AG04449 (cell line): ENCODE results near the gene PHF21A.
"Not testable (repeated sequence)": the region's sequence is repeated elsewhere in the genome, so short reads cannot be mapped to it uniquely, and the experiment has no call there.

Experiments used
- CTCF ChIA-PET: fragments of 350-600 bp; formaldehyde crosslinking; extraction: SDS; loops from one replicate; lab custom pipeline; 2021; ENCODE audit warnings: antibody characterized with exemption; lab: Yijun Ruan, JAX
- POLR2A ChIA-PET: fragments of 400-600, 350-600 bp; formaldehyde crosslinking; extraction: SDS; loops from one replicate; lab custom pipeline; 2020; ENCODE audit warnings: antibody characterized with exemption, inconsistent platforms; lab: Yijun Ruan, JAX
- DNase-seq: peaks from one replicate; pipeline ENCODE4 v3.0.0-alpha.2; 2010; ENCODE audit warnings: low read depth, low spot score
- H3K4me3 ChIP-seq: 2 replicates; pipeline ENCODE4 v1.5.1; 2011; ENCODE audit warnings: low read depth, mild to moderate bottlenecking, control low read depth, low read length
- CTCF ChIP-seq: IDR thresholded peaks from one replicate; pipeline ENCODE4 v1.5.1; 2011; ENCODE audit warnings: mild to moderate bottlenecking, moderate library complexity, low read length, control low read depth, inconsistent platforms; ENCODE audit not compliant: insufficient read depth; ENCODE audit errors: missing control alignments

PHF21A gene

GRCh38 chr11:46015941-46016340 lies 105.3 kb downstream of the PHF21A start:
- ChIA-PET POLR2A (no interaction called here), CTCF (interaction anchor here (0.6 to 6.9 kb wide), 4 partner anchors 10 to 51 kb away, joined by 3 to 48 read pairs (median 15); no protein-coding TSS in a partner anchor)
- TF ChIP-seq CTCF, result no peak
- H3K4me3 ChIP-seq, result no peak overlapping the region
- DNase-seq, result no peak

- CTCF ChIA-PET, result interaction anchor here (9.3 kb wide), 1 partner anchor 50 kb away, joined by 332 read pairs; no protein-coding TSS in a partner anchor
- POLR2A ChIA-PET, H3K4me3 ChIP-seq: not testable (repeated sequence)
Measured at GRCh38 chr11:46014168-46014567, 107.1 kb downstream of the PHF21A start.

GRCh38 chr11:46012185-46012584 lies 109.1 kb downstream of the PHF21A start:
- CTCF ChIA-PET, result interaction anchor here (0.8 to 9.3 kb wide), 4 partner anchors 8 to 56 kb away, joined by 3 to 332 read pairs (median 7); no protein-coding TSS in a partner anchor
- POLR2A ChIA-PET, result no interaction called here
- H3K4me3 ChIP-seq, result no peak overlapping the region
- no peak for DNase-seq
- TF ChIP-seq CTCF, result no peak

More at GRCh38 chr11:46014168-46014567, 107.1 kb downstream of the PHF21A start:
- not testable (repeated sequence) for DNase-seq

- DNase-seq, result no peak
- POLR2A ChIA-PET, result no interaction called here
- CTCF ChIA-PET, result interaction anchor here (1.5 to 9.3 kb wide), 2 partner anchors 16 to 46 kb away, joined by 3 to 332 read pairs; no protein-coding TSS in a partner anchor
- no peak for TF ChIP-seq CTCF
- no peak overlapping the region for H3K4me3 ChIP-seq
Measured at GRCh38 chr11:46010100-46010499, 111.2 kb downstream of the PHF21A start.

- no peak for DNase-seq
- H3K4me3 ChIP-seq, result no peak overlapping the region
- ChIA-PET CTCF (interaction anchor here (1.3 to 9.3 kb wide), 3 partner anchors 15 to 137 kb away, joined by 3 to 332 read pairs (median 4); no protein-coding TSS in a partner anchor), POLR2A (no interaction called here)
- no peak for TF ChIP-seq CTCF
Measured at GRCh38 chr11:46009647-46010046, 111.6 kb downstream of the PHF21A start.

- POLR2A ChIA-PET, result no interaction called here
- H3K4me3 ChIP-seq, result no peak overlapping the region
Measured at GRCh38 chr11:46006418-46007070, 114.7 kb downstream of the PHF21A start.

More at GRCh38 chr11:46006418-46007070, 114.7 kb downstream of the PHF21A start:
- DNase-seq, result no peak
- TF ChIP-seq CTCF, result peak; percentile 61
- CTCF ChIA-PET, result interaction anchor here (0.5 to 9.3 kb wide), 44 partner anchors 12 to 307 kb away, joined by 3 to 332 read pairs (median 4); partner anchors contain the start of gene CRY2
